ENCODE measurements around the gene ZNG1A. TPM values are rescaled to one million over a fixed set of nuclear protein-coding genes. Genes with fewer than 3 reads are reported as not detected.
"Not testable (repeated sequence)": the region's sequence is repeated elsewhere in the genome, so short reads cannot be mapped to it uniquely, and the experiment has no call there.

Gene ZNG1A
- total RNA-seq, 2 experiments from 2014 or later, result 33.3 to 39.5 TPM

- Mint-ChIP-seq H3K4me3 (peak within 1 kb of the TSS; percentile 84), H3K27ac (peak within 1 kb of the TSS; percentile 89)
Observed at GRCh38 chr9:214648-215493, 36.0 kb upstream of the ZNG1A start, which contains the start of gene DOCK8. TSS of gene DOCK8 (plus strand) at chr9:214865. CDS start at chr9:214977, 112 bp downstream.

DNA sequence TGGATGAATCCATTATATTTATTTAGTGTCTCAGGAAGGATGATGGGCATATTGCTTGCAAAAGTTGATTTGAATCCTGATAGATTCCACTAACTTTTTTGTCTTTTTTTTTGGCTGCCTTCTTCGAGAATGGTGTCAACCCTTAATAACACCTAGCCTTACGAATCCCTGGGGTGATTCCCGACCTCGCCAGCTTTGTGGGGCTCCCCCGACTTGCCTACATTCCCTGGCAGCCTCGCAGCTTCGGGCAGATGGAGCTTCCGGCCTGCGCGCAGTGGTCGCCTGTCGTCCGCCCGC is 35.4 kb upstream of the ZNG1A start:
- Mint-ChIP-seq H3K4me1 (peaks cover 26% of the 10 kb centered on the region), H3K27ac (peak overlapping the region; percentile 73), H3K36me3 (ENCODE audit: low read depth) (peaks cover 15% of the 10 kb centered on the region), H3K4me3 (peak overlapping the region; percentile 84), H3K9me3 (no peaks in the 10 kb centered on the region), H3K27me3 (peaks cover 5% of the 10 kb centered on the region)
- ChIA-PET CTCF (interaction anchor here (0.7 to 3.0 kb wide), 10 partner anchors 9 to 169 kb away, joined by 3 to 15 read pairs (median 10); no protein-coding TSS in a partner anchor), POLR2A (interaction anchor here (1.0 to 1.9 kb wide), 3 partner anchors 58 to 63 kb away, joined by 3 to 11 read pairs (median 5); no protein-coding TSS in a partner anchor)
- DNase-seq, result no peak

More at GRCh38 chr9:214648-215493, 36.0 kb upstream of the ZNG1A start, which contains the start of gene DOCK8:
- CTCF ChIA-PET, result interaction anchor here (0.7 to 3.0 kb wide), 13 partner anchors 9 to 168 kb away, joined by 3 to 15 read pairs (median 6); no protein-coding TSS in a partner anchor
- Mint-ChIP-seq H3K36me3 (ENCODE audit: low read depth) (peaks cover 16% of the 10 kb centered on the region), H3K9me3 (no peaks in the 10 kb centered on the region), H3K27me3 (peaks cover 2% of the 10 kb centered on the region), H3K4me1 (peaks cover 30% of the 10 kb centered on the region)
- POLR2A ChIA-PET, result interaction anchor here (1.0 to 1.9 kb wide), 3 partner anchors 58 to 63 kb away, joined by 3 to 11 read pairs (median 5); no protein-coding TSS in a partner anchor
- peak; percentile 73 for DNase-seq

DNA sequence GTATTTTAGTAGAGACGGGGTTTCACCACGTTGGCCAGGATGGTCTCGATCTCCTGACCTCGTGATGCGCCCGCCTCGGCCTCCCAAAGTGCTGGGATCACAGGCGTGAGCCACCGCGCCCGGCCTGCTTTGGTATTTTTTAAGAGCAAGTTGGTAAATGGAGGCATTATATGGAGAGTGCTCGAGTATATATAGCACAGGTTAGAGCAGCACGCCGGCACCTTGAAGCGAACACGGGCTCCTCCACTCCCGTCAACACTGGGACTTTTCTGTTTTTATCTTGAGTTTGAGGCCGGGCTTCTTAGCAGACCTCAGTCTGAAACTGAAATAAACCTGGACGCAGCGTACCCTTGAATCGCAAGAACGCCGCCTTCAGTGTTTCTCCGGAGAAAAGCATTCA is 35.0 kb upstream of the ZNG1A start:
- peaks cover 15% of the 10 kb centered on the region for H3K36me3 Mint-ChIP-seq (ENCODE audit: low read depth)
- peak overlapping the region; percentile 84 for H3K4me3 Mint-ChIP-seq
- ChIA-PET POLR2A (interaction anchor here (1.3 to 1.9 kb wide), 2 partner anchors 59 to 64 kb away, joined by 5 to 11 read pairs; no protein-coding TSS in a partner anchor), CTCF (interaction anchor here (1.1 to 3.0 kb wide), 8 partner anchors 10 to 84 kb away, joined by 6 to 15 read pairs (median 10); no protein-coding TSS in a partner anchor)
- H3K4me1 Mint-ChIP-seq, result peaks cover 25% of the 10 kb centered on the region
- not testable (repeated sequence) for H3K27me3 Mint-ChIP-seq, H3K9me3 Mint-ChIP-seq, DNase-seq
- H3K27ac Mint-ChIP-seq, result peak overlapping the region; percentile 73

- DNase-seq, result no peak
- Mint-ChIP-seq H3K27ac (no peak overlapping the region), H3K4me1 (peaks cover 22% of the 10 kb centered on the region), H3K27me3 (peaks cover 8% of the 10 kb centered on the region), H3K9me3 (no peaks in the 10 kb centered on the region), H3K36me3 (ENCODE audit: low read depth) (peaks cover 10% of the 10 kb centered on the region), H3K4me3 (no peak overlapping the region)
- ChIA-PET CTCF (no interaction called here), POLR2A (no interaction called here)
Observed at GRCh38 chr9:212297-212696, 33.4 kb upstream of the ZNG1A start.

DNA sequence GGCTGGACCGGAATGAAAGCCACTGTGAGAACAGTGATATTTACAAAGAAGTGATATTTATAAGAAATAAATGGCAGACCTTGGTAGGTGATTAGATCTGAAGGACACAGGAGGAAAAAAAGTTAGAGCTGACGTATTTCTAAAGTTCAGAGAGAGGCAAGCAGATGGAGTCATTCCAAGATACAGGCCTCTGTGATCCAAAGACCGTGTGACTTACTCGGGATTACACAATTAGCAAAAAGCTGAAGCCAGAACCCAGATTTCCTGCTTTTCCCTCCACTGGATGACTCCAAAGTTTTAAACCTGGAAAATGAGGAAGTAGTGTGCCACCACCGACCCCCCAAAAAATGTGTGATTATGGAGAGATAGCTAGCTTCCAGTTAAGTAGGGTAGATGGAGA is 32.7 kb upstream of the ZNG1A start:
- POLR2A ChIA-PET, result no interaction called here
- H3K27ac Mint-ChIP-seq, result no peak overlapping the region
- H3K4me3 Mint-ChIP-seq, result no peak overlapping the region
- peaks cover 3% of the 10 kb centered on the region for H3K36me3 Mint-ChIP-seq (ENCODE audit: low read depth)
- DNase-seq, result no peak
- H3K4me1 Mint-ChIP-seq, result peaks cover 15% of the 10 kb centered on the region
- CTCF ChIA-PET, result interaction anchor here (1.2 kb wide), 1 partner anchor 63 kb away, joined by 3 read pairs; no protein-coding TSS in a partner anchor
- no peaks in the 10 kb centered on the region for H3K9me3 Mint-ChIP-seq
- H3K27me3 Mint-ChIP-seq, result peaks cover 8% of the 10 kb centered on the region

- no peak for DNase-seq
- POLR2A ChIA-PET, result no interaction called here
- Mint-ChIP-seq H3K4me3 (no peak overlapping the region), H3K9me3 (no peaks in the 10 kb centered on the region), H3K36me3 (ENCODE audit: low read depth) (no peaks in the 10 kb centered on the region), H3K4me1 (peaks cover 11% of the 10 kb centered on the region), H3K27me3 (peaks cover 9% of the 10 kb centered on the region), H3K27ac (no peak overlapping the region)
- CTCF ChIA-PET, result interaction anchor here (1.2 kb wide), 1 partner anchor 64 kb away, joined by 3 read pairs; no protein-coding TSS in a partner anchor
Observed at GRCh38 chr9:211036-211435, 32.2 kb upstream of the ZNG1A start.

GRCh38 chr9:209143-209758 is 30.4 kb upstream of the ZNG1A start:
- Mint-ChIP-seq H3K27me3 (peaks cover 13% of the 10 kb centered on the region), H3K4me3 (no peak overlapping the region), H3K4me1 (peaks cover 4% of the 10 kb centered on the region), H3K9me3 (no peaks in the 10 kb centered on the region), H3K27ac (no peak overlapping the region), H3K36me3 (ENCODE audit: low read depth) (no peaks in the 10 kb centered on the region)
- ChIA-PET CTCF (interaction anchor here (0.6 kb wide), 1 partner anchor 55 kb away, joined by 3 read pairs; no protein-coding TSS in a partner anchor), POLR2A (no interaction called here)
- DNase-seq, result no peak

DNA sequence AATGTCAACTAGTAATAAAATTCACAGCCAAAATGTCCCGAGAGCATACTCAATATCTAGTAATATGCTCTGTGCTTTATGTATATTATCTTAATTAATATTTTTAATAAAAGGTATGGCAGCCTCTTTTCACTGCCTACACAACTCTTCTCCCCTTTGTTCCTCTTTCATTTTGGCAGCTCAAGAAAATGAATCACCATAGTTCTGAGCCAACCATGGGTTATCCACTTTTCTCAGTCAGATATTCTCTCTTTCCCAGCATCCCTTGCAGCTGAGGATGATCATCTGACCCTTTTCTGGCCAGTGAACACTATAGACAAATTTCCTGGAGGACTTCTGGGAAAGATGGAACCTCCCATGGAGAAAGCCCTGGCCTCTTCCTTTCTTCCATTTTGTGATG is 27.6 kb upstream of the ZNG1A start:
- H3K4me3 Mint-ChIP-seq, result no peak overlapping the region
- DNase-seq, result no peak
- no peaks in the 10 kb centered on the region for H3K36me3 Mint-ChIP-seq (ENCODE audit: low read depth)
- peaks cover 2% of the 10 kb centered on the region for H3K4me1 Mint-ChIP-seq
- POLR2A ChIA-PET, result no interaction called here
- H3K27me3 Mint-ChIP-seq, result peaks cover 18% of the 10 kb centered on the region
- no peaks in the 10 kb centered on the region for H3K9me3 Mint-ChIP-seq
- no peak overlapping the region for H3K27ac Mint-ChIP-seq
- CTCF ChIA-PET, result interaction anchor here (1.0 kb wide), 1 partner anchor 11 kb away, joined by 3 read pairs; no protein-coding TSS in a partner anchor

DNA sequence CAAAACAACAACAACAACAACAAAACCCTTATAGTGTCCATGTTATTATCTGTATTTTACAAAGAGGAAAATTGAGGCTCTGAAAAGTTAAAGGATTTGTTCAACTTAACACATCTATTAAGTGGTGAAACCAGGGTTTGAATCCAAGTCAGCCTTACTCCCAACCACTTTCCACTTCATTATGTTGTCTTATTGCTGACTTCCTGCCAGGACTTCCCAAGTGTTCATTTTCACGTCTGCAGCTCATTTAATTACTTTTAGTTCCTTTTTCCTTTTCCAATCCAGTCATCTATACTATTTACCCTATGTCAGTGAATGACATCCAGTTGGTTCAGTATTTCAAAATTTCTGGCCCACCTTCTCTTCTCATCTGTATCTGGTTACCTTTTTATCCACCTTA is 20.7 kb upstream of the ZNG1A start:
- CTCF ChIA-PET; H3K9me3 Mint-ChIP-seq; H3K27ac Mint-ChIP-seq; POLR2A ChIA-PET; H3K27me3 Mint-ChIP-seq; H3K4me1 Mint-ChIP-seq; H3K4me3 Mint-ChIP-seq; H3K36me3 Mint-ChIP-seq (ENCODE audit: low read depth); DNase-seq: not testable (repeated sequence)

GRCh38 chr9:178140-178825 is 573 bp downstream of the ZNG1A start:
- H3K36me3 Mint-ChIP-seq (ENCODE audit: low read depth); H3K9me3 Mint-ChIP-seq; CTCF ChIA-PET; POLR2A ChIA-PET; H3K27me3 Mint-ChIP-seq: not testable (repeated sequence)
- Mint-ChIP-seq H3K27ac (peak overlapping the region; percentile 91), H3K4me3 (peak overlapping the region; percentile 77), H3K4me1 (peaks cover 18% of the 10 kb centered on the region)
- peak; percentile 9 for DNase-seq

- H3K4me1 Mint-ChIP-seq; H3K27me3 Mint-ChIP-seq; H3K4me3 Mint-ChIP-seq; CTCF ChIA-PET; H3K9me3 Mint-ChIP-seq; H3K36me3 Mint-ChIP-seq (ENCODE audit: low read depth); POLR2A ChIA-PET; DNase-seq; H3K27ac Mint-ChIP-seq: not testable (repeated sequence)
Observed at GRCh38 chr9:169757-170156, 9.1 kb downstream of the ZNG1A start.

- H3K4me1 Mint-ChIP-seq; DNase-seq; H3K27me3 Mint-ChIP-seq; CTCF ChIA-PET; H3K36me3 Mint-ChIP-seq (ENCODE audit: low read depth); POLR2A ChIA-PET; H3K4me3 Mint-ChIP-seq; H3K27ac Mint-ChIP-seq; H3K9me3 Mint-ChIP-seq: not testable (repeated sequence)
Observed at GRCh38 chr9:159871-160270, 19.0 kb downstream of the ZNG1A start.

- H3K27me3 Mint-ChIP-seq; CTCF ChIA-PET; H3K36me3 Mint-ChIP-seq (ENCODE audit: low read depth); DNase-seq; H3K4me1 Mint-ChIP-seq; POLR2A ChIA-PET; H3K27ac Mint-ChIP-seq; H3K4me3 Mint-ChIP-seq; H3K9me3 Mint-ChIP-seq: not testable (repeated sequence)
Observed at GRCh38 chr9:151173-151572, 27.7 kb downstream of the ZNG1A start.
